Stromal cell of bone marrow (primary cell): ENCODE results near the gene PTPRQ.

Experiments
- DNase-seq: peaks from one replicate; pipeline ENCODE4 v3.0.0-alpha.2; 2012; ENCODE audit warnings: low read depth

The PTPRQ gene

DNA sequence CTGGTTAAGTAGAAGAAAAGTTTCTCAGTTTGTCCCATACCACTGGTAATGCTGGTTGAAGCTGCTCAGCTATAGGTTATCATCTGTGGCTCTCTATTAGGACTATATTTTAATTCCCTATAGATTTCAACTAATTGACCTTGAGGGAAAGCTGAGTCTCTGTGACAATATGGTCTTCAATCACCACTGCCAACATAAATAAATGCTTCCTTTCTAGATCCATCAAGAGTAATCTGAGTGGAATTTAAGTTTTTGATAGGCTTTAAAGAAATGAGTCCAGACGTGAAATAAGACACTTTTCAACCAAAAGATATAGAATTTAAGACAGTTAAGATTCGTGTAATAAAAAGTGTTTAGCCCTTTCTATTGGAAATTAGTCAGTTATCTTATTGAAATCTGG is 199.9 kb downstream of the PTPRQ start:
- no peak for DNase-seq

DNA sequence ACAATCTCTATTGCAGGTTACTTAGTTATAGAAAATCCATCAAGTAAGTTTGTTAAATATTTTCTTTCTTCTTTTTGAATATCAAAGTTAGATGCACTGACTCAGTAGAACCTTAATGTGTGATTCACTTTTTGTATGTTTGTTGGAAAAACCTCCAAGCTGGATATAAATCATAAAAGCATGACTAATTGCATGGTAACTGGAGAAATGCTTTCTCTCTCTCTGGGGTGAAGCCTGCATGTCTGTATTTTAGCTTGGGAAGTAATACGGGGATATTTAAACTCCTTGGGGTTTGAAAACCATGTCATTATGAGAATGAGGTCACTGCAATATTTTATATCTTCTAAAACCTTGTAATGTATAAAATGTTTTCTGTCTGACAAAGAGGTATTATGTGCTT is 204.8 kb downstream of the PTPRQ start:
- peak; percentile 89 for DNase-seq

DNA sequence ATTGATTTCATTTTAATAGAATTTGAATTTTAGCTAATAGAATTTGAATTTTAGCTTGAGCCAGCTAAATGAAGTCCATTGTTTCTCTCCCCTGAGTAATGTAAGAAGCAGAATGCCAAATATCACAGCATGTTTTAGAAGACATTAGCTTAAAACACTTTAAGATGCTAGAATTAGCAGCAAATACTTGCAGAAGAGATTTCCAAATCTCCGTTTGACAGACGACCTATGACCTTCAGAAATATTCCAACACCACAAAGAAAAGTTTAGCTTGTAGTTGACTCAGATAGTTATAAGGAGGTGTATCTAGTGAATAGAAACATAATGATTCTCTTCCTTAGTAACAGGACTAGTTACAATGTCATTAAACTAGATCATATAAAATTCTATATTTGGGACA is 211.7 kb downstream of the PTPRQ start:
- DNase-seq: peak; percentile 33

DNA sequence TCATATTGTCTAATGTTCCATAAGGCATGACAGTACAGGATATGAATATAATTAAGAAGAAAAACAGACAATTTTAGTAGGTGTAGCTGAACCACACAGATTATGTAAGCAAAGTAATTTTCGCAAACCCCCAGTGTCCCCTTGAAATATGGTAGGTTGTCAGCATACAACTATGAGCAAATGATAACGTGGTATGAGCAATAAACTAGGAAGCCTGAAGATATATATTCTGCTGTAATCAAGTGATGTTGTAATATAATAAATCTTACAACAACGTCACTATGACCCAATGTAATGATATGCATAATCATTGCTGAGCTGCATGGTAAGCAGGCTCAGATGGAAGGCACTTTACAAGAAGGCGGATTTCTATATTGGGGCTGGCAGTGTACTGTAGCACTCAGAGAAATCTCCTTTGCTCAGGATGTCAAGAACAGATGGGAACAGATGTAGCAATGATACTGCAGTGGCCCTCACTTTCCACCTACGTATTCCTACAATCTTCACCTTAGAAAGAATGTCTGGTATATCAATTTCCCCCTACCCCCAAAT is 215.6 kb downstream of the PTPRQ start:
- DNase-seq: no peak

DNA sequence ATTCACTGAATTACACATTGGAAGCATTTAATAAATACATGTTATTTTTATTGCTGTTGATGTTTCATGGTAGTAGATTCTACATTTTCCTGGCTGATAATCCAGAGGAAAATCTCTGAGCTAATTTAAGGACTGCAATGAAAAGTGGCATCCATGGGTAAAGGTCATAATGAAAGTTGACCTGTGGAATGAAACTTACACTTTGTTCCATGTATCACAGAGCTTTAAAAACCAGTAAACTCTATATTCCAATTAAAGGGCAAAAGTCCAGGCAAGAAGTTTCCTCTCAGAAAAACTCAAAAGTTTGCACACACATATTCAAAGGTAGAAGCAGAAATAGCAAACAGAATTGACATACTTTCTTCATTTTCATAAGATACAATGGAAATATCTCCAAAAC is 218.6 kb downstream of the PTPRQ start:
- DNase-seq: no peak

DNA sequence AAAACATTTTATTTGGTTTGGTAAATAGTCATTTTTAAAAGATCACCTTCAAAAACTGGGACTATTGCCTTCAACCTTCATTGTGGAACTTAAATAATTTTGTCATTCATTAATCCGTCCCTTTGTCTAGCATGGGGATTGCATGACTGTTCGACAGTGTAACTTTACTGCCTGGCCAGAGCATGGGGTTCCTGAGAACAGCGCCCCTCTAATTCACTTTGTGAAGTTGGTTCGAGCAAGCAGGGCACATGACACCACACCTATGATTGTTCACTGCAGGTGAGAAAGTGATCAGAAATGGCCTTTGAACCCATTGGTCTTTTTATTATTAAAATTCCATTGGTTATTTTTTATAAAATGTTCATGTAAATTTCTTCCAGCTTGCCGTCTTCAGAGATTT is 226.2 kb downstream of the PTPRQ start:
- DNase-seq: no peak

DNA sequence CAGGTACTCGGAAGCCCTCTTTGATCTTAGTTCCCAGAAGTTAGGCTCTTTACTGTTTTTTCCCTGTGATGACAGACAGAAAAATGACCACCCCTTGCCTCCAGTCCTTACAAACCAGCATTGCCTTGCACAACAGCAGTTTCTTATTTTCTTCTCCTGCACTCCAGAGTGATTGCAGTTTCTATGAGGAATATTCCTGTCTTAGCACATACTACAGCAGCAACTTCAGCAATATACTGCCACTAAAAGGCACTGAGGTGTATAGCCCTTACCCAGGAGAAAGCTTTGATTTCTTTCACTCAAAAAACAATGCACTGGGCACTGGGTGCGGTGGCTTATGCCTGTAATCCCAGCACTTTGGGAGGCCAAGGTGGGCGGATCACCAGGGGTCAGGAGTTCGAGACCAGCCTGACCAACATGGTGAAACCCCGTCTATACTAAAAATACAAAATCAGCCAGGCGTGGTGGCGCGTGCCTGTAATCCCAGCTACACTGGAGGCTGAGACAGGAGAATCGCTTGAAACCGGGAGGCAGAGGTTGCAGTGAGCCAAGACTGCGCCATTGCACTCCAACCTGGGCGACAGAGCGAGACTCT is 232.1 kb downstream of the PTPRQ start:
- DNase-seq: peak; percentile 8

DNA sequence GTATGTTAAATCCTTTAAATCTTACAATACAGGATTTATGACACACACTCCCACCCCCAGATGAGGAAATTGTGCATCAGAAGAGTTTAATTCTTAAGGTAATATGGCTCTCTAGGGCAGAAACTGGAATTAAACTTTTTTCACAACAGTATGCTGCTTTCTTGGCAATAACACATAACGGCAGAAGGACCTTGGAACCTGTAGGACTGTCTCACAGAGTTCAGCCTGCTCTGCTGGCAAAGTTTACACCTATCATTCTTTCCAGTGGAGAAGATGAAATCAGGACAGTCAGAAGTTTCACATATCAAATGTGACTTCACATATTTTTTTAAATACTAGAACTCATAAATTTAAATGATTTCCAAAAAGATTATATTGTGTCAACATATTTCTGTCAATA is 232.8 kb downstream of the PTPRQ start:
- no peak for DNase-seq

DNA sequence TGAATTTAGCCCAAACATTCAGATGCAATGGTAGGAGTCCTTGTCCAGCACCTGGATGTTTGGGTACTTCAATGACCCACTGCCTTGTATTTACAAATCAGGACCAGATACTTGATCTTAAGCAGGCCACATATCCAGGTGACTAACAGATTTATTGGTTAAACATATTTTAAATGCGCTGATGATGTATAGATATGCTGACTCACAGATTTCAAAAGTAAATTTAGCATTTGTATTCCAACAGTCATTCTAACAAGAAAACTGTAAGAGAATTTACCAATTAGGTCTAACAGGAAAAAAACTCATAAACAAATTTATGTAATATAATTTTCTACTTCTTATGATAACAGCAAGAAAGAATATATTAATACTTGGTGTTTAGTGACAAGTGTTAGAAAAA is 234.0 kb downstream of the PTPRQ start:
- DNase-seq: no peak

DNA sequence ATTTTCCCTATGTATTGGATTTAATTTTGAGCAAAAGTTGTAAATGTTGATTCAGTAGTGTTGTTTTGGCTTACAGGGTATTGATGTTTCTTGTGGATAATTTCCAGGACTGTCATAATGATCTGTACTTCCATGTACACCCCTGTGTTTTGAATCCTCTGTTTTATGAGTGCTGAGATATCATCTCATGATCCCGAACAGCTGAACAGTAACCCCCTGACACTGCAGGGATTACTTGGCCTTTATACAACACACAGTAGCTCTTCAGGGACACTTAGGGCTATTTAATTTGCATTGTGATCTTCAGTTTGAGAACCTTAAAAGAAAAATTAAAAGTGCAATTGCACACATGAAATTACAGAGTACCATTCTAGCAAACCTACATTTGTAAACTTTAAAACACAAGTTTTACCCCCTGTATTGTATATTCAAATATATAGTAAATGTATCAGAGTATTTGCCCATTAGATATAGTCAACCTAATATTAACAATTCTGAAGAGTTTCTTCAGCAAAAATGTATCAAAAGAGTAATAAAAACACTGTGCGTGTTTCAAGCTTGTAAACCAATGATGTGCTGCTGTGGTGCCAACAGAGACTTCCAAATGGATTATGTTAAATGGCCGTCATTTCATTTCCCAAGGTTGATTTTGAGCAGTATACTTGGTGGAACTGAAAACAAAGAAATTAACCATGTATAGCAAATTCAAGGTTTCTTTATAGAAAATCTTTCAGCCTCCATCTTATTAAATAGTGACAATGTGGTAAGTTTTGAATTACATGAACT is 235.5 kb downstream of the PTPRQ start:
- DNase-seq: no peak

DNA sequence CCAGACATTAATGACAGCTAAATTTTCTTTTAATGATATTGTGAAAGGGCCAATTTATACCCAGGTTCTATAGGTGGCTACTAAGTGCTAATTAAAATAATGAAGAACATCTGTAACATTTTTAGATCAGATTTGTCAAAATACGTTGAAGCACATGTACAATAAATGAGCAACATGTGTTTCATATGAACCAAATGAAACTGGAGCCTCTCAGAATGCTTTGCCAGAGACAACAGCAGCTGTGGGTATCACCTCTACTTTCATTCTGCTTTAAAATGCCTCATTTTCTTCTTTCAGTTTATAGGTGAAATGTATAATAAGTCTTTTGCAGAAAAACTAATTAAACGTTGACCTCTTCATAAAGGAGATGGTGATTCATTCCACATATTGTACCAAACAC is 237.3 kb downstream of the PTPRQ start:
- no peak for DNase-seq

DNA sequence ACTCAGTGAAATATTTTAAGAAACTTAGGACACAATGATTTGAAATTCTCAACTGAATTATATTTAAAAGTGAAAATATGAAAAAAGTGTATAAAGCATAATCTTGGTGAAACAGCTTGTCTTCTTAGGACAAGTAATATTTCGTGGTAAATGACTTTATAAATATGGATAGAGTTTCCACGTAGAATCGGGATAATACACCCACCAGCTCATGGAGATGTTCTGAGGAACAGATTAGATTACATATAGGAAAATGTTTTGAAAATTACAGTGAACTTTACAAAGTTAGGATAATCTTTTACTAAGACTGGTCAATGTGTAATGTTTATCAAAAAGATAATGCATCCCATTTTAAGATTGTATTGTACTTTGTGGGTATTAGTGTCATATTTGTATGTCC is 237.8 kb downstream of the PTPRQ start:
- DNase-seq: no peak

DNA sequence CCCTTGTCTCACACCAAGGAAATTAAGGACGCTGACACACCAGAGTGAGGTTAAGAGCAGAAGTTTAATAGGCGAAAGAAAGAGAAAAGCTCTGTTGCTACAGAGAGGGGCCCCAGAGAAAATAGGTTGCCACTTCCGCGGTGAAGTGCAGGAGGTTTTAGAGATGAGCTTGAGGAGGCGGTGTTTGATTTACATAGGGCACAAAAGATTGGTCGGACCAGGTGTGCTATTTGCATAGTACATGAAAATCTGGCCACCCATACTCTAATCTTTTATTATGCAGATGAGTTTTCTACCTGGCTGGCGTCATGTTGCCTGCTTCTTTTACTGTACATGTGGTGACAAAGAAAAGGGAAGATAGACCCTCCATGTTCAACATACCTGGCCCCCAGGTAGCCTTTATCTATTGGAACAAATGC is 240.1 kb downstream of the PTPRQ start:
- DNase-seq: no peak

DNA sequence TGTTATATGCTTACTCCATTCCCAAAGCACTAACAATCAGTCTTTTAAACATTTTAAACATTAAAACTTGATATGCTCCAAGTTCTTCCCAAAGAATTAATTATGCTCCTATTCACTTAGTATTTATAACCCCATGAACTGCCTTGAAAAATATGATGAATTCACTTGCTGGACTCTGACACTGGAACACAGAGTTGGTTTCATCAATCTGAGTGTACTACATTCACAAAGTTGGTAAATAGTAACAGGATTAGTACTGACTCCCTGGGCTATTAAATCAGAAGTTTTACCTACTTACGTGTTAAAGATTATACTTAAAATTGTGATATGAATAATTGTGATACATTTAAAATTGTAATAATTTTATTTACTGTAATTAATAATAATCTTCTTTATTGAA is 246.1 kb downstream of the PTPRQ start:
- DNase-seq: no peak

DNA sequence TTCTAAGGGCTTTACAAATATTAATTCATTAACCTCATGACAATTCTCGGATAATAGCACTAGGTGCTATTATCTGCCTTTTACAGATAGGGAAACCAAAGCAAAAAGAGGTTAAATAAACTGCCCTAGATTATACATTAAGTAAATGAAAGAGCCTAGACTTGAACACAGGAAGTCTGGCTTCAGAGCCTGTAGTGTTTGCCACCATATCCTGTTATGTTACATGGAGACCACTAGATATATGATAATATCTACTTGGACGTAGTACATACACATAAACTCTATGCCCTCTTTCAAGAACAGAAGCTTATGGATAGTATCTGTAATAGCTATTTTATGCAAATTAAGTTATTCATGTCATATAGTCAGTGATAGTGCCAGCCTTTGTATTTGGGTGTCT is 246.5 kb downstream of the PTPRQ start:
- no peak for DNase-seq

DNA sequence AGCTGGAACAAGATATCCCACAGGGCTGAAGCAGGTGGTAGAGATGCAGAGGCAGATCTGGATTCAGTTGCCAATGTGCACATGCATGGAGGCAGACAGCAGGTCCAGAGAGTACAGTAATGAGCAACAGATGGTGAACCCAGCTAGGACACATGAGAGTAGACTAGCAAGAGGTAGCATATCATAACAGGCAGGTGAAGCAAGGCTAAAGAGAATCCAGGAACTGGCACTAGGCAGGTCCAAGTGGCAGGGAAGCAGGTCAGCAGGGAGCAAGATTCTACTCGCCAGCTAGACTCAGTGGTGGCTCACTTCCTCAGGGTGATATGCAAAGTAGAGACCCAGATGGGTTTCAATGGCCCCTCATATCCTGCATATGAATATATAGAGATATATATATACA is 248.1 kb downstream of the PTPRQ start:
- DNase-seq: no peak

DNA sequence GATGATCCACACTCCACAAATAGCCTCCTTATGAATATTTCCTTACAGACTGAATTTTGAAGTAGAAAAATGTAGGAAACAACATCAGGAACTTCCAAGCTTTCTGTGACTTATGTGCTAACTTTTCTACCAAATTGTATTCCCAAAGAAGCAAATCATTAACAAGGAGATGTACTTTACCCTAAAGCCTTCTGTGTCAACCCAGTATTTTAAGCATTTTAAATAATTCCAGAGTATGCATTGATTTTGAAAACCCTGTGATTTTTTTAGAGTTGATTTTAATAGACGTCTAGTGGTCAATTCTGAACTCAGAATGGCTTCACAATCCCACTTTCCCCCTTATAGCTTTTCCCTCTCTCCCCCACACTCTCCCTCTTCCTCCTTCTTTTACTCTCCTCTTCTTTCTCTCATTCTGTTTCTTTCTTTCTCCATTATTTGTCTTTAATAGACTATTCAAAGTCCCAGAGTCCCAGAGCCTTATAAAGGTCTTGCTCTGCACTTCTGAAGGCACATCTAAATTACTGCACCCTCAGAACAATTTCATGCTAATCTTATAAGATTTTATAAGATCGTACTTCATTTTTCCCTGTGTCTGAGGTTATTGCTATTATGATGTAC is 253.3 kb downstream of the PTPRQ start:
- DNase-seq: no peak

DNA sequence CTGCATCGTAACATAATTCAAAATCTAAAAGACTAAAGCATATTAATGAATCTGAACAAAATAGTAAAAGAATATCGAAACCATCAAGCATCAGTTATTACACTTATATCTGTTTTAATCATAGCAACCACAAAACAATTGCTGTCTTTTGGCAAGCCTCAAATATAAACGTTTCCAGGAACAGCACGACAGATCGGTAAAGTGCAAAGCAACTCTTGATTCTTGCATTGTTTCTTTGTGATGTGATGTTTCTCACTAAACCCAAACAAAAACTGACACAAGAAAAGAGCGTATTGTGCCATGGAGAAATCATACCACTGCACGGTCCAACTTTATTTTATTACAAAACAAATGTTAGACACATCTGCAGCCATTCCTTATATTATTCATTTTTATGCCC is 254.2 kb downstream of the PTPRQ start:
- DNase-seq: no peak

DNA sequence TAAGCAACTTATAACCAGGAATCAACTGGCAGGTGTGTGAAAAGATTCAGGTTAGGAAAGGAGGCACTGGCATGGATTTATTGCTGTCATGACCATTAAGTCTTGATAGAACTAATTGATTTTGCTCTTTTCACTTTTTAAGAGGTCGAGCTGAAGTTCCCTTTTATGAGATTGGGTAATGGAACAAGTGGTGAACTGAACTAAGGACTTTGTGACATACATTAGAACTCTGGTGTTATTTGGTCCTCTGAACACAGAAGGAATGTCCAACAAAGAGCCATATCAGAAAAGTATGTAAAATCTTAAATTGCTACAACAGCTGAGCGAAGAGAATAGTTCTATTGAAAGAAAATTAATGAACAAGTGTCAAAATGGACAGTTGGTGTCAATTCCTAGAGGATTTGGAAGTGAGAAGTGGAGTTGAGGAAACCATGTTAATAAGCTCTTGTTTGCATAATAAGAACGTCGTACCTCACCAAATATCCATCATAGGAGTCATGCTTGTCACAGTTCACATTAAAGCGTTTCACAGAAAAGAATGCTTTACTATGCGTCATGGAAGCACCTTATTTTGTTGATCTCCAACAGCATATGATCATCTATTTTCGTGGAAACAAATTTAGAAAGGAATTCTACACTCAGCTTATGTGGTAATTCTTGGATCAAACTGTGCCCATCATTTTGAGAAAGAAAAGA is 255.0 kb downstream of the PTPRQ start:
- no peak for DNase-seq

DNA sequence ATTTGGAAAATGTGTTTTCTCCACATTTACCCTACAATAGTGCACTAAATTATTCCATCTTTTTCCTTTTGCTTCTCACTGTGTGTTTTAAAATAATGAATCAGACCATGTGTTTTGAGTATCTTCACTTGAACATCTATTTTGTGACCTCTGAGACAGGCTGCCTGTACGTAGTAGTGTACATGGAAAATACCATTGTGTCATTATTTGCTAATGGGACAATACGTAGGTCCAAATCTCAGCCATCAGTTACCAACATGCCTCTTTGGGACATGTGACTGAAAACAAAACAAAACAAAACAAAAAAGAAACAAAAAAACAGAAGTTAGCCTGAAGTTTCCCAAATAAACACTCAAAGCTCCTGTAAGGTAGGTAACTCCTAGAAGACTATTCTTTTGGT is 256.3 kb downstream of the PTPRQ start:
- DNase-seq: no peak

DNA sequence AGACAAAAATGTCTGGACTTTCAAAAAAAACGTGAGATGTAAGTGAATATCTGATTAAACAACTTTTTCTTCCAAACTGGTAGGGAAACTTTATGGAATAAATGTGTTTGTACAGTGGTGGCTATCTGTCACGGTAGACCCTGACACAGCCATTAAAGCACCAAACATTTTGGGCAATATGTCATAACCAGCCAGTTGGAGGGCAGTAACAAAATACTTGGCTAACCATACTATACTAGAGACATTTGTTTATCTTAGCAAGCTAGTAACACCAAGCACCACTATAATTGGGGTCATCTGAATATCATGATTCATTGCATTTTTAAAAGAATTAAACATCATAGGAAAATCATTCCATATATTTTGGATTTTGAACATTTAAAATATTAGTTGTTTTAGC is 257.4 kb downstream of the PTPRQ start:
- DNase-seq: no peak

DNA sequence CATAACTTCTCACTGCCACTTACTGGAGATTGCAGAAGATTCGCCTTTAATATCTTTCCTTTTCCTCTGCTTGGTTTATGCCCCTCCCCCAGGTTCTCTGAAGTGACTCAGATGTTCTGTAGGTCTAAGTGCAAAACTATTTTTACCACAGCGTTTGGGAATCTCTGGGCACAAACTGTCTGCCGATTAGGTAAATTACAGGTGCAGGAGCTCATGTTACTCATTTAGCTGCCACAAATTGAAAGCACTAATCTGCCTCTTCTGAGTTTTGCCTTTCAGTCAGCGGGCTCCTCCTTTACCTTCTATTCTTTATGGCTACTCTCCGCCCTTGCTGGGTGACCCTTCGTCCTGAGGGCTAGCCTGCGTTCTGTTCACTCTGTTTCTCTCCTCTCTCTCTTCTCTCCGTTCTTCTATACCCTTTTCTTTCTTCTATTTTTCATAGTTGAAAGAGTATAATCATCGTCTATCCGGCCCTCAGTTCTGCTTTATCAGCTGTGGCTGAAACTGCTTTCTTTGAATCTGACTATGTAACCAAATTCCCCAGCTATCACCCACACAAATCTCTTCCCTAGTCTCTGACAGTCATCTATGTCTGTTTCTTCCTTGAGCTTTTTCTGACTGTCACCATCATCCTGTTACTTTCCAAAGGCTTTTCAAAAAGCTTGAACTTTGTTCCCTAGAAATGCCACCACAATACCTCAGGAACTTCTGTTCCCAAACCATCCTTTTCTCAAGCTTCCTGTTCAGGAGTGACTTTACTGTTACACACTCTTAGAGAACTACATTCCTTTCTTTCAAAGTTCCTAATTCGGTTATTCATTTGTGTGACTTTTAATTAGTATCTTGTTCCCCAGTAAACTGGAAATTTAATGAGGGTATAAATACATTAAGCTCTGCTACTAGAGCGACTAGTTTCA is 259.1 kb downstream of the PTPRQ start:
- peak; percentile 21 for DNase-seq
